ENCODE measurements around the gene SNX25.
A peak's percentile ranks its signal among the peaks of the same experiment; 100 is the strongest.

SNX25 gene

DNA sequence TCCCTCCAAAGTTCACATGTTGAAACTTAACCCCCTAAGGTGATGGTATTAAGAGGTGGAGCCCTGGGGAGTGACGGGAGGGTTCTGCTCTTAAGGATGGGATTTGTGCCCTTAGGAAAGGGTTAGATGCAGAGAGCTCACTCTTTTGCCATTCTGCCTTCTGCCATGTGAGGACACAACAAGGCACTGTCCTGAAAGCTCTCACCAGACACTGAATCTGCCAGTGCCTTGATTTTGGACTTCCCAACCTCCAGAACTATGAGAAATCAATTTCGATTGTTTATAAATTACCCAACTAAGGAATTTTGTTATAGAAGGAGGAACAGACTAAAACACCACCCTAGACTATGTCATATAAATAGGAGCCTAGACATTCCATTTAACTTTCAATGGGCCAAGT lies 174.7 kb downstream of the SNX25 start:
- no peak for DNase-seq

DNA sequence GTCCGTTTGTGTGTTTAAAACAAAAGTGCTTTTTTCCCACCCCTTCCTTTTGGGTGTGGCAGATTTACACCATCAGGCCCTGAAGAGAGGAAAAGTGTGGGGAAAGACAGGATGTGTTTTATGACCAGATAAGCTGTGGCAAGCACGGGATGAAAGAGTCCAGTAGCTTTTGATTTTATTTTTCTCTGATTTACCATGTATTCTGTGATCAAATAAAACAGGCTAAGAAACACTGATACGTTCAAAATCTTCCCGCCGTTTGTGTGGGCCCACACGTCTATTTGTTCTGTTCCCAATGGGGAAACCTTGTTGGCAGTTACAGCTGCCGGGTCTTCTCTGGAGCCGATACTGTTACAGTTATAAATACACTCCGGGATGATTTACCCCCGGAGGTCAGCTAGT lies 175.5 kb downstream of the SNX25 start:
- no peak for DNase-seq

DNA sequence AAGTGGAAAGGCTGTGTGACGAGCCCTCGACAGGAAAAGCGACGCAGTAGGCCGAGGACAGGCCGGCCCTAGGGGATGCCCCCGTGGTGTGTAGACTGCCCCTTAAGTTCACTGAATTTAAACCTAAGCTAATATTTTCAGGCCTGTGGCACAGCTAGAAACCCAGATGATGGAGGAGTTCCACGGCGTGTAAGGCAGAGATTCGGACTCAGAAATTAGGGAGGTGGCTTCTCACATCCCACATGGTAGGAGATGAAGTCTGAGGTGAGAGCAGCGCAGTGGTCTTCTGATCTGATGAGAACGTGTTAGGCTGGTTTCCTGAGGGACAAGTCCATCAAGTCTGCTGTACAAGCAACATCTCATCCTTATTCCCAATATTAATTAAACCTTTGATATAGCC lies 178.6 kb downstream of the SNX25 start:
- DNase-seq, result no peak

DNA sequence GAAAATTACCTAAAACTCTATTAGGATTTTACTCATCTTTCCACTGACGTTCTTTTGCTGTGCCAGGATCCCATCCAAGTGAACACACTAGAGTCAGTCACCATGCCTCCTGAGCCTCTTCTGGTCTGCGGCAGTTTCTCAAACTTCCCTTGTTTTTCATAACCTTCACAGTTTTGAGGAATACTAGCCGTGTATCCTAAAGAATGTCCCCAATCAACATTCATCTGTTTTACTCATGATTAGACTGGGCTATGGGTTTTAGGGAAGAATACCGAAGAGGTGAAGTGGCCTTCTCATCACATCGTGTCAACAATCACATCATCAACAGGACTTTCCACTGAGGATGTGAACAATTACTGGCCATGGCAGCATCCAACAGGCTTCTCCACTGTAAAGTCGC lies 181.5 kb downstream of the SNX25 start:
- DNase-seq, result no peak

DNA sequence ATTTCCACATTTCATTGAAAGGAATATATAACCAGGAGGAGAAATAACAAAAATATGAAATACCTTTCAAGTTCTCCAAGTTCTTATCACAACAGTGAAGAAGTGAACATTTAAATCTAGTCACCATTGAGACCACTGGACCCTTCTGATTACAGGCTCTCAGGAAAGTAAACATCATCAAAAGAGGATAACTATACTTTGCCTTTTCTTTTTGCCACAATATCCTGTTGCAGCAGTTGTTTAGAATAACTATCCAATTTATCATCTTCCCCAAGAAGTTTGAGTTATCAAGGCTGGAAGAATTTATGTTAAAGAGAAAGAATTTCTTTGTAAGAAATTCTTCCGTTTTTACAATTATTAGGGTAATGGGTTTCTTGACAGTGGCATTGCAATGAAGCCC lies 182.8 kb downstream of the SNX25 start:
- DNase-seq, result no peak

DNA sequence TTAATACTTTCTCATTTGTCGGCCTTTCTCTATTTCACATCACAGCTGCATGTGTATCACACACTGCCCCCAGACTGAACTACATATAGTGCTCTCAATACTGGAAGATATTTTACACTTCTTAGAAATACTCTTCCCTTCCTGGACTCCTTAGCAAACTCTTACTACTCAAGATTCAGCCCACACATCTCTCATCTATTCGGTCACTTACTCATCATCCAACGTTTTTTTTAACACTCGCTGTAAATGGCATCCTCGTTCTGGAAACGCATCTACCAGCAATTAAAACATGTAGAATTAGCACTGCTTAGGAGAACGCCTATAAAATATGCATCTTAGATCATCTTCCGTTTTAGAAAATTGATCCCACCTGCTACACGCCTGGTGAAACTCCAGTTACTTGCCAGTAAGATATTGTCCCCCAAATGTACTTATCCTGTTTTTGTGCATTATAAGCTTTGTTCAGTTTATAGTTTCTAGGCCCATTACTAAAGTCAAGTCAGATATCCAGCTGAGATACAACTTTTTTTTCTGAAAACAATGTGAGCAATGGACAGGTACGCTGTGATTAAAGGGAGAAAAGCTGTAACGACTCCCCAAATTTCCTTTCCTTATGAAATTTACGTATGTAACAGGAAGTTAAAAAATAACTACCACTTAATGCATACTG lies 185.3 kb downstream of the SNX25 start:
- no peak for DNase-seq

DNA sequence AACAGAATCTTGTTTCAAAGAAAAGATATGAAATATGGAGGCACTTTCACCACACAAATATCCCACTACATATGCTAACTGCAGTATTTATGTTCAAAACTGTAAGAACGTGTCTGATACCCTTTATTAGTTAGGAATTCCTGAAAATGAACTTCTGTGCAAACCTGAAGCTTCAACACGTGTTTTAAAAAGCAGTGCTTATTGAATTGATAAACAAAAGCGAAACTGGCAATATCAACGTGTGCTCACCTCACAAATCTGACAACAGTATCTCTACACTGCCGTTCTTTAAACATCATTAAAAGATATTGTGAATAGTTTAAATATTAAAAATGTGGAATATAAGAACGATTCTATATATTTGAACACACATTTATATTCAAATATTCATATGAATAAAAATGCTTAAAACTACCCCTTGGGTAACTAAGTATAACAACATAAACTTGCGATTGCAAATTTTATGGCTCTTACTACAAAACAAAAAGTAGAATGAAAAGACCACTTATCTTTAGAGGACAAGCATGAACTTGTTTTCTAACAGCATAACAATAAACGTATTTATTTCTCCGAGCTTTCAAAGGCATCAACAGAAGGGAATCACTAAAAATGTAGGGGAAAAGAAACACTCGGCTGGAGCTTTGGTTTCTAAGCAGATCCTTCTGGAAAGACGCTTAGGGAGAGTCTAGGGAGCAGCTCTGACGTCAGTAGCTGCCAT lies 186.0 kb downstream of the SNX25 start, which contains the start of gene LRP2BP:
Gene LRP2BP, minus strand, starts transcription at position 687 of the 718 bp plus-strand sequence. CDS start 17,738 bp downstream, outside the sequence.
- no peak for DNase-seq

DNA sequence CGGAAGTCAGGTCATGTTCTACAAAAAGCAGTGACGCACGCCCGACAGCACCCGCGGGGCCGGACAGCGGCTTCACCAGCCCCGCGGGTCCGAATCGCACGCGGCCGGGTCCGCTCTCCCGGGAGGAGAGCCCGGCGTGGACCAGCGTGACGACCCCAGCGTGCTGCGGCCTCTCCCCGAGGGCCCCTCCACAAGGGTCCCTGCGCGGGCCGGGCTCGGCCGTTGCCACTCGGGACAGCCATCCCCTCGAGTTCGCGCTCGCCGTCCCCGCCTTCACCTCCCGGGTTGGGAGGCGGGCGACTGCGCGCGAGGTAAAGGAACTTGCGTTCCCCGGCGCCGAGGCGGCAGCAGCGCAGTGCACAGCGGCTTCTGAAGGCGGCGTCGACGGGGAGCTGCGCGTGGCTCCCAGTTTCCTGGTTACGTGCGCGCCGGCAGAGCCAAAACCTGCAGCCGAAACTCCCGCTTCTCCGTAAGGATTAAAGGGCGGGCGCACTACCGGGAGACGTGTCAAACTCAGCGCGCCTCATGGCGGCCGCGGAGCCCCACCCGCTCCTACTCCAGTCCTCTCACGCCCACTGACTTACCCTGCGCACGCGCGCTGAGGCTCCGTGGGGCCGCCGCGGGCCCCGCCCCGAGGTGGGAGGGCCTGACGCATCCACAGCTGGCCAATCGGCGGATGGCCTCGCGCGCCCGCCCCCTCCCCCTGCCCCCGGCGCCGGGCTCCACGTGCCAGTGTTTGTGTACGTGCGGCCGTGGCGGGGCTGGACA lies 186.7 kb downstream of the SNX25 start:
- DNase-seq, result peak; percentile 96 to 97

DNA sequence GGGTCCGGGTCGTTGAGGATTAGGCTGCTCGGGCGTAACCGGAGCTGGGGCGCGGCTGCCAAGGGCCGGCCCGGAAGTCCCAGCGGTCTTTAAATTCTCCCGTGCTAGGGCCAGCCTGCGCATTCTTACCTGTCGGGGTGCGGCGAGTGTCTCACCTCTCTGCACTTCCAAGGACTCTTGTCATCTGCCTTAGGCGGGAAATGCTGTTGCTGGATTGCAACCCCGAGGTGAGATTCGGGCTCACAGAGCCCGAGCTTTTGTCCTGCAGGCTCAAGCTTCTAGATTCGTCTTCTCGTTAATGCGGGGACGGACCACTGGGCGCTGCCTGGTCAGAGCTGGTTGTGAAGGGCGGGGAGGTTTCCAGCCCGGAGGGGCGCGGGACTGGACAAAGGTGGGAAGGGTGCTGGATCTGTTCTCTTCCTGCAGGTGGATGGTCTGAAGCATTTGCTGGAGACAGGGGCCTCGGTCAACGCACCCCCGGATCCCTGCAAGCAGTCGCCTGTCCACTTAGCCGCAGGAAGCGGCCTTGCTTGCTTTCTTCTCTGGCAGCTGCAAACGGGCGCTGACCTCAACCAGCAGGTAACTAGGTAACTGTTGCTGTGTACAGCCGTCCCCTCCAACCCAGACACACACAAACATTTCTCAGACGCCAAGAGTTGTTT lies 187.5 kb downstream of the SNX25 start, which contains the start of gene ANKRD37:
Gene ANKRD37, plus strand, starts transcription at position 118 of the 662 bp plus-strand sequence. Its CDS starts 83 bp downstream, at position 201.
- DNase-seq, result no peak

DNA sequence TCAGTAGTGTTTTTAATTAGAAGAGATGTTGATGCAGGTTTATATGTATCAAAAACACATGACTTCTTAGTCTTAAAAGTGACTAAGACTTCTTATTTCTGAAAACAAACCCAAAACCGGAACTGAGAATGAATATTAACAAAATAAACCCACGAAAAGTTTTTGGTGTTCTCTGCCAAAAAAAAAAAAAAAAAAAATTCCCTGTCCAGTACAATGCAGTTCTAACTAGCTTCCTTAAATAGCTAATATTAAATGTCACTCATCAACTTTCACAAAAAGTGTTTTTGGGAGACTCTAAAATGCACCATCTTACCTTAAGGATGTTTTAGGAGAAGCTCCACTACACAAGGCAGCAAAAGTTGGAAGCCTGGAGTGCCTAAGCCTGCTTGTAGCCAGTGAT lies 189.2 kb downstream of the SNX25 start:
- DNase-seq, result no peak

DNA sequence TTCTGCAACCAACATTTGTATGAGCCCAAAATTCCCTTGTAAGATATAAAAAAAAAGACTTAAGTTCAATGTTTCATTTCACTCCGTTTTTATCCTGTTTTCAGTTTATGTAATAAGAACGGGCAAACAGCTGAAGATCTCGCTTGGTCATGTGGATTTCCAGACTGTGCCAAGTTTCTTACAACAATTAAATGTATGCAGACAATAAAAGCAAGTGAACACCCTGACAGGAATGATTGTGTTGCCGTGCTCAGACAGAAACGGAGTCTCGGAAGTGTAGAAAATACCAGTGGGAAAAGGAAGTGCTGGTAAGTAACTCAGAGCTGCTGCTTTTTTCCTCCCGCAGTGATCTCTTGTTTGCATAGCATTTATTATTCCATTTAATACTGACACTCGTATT lies 190.1 kb downstream of the SNX25 start:
- DNase-seq, result no peak

DNA sequence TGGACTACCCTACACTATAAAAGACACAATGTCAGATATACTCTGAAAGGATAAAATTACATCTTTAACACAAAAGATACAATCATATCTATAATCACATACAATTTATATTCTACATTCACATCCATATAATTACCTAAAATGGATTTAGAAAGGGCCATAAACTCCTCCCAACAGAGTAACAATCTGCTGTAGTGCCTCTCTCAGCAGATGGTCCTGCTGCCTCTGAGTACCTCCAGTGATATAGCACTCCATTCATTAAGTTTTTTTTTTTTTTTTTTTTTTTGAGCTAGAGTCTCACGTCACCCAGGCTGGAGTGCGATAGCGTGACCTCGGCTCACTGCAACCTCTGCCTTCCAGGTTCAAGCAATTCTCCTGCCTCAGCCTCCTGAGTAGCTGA lies 194.6 kb downstream of the SNX25 start:
- no peak for DNase-seq

DNA sequence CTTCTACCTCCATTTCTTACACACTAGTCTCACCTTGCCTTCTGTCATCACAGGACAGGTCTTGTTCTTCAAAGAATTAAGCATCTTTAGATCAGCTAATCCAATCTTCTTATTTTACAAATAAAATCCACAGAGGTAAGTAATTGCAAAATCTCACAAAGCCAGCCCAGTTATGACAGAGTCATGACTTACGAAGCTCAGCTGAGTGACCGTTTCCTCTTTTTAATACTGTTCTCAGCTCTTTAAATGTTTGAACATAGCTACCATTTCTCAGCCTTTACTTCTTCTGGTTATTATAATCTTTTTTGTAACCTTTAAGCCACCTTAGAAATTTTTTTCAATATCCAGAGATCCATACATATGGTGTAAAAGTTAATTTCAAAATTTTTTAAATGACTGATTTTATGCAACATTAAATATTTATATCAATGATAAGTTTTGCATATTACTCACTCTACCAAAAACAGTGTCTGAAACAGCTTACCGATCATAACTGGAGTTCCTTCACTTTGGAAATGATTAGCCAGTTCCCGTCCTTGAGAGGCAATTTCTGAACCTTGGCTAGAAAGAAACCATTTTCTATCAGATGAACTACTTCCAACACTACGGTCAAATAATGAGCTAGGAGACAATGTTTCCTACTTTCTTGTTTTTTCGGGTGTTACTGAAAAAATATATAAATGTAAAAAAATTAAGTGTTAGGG lies 196.1 kb downstream of the SNX25 start:
- no peak for DNase-seq

DNA sequence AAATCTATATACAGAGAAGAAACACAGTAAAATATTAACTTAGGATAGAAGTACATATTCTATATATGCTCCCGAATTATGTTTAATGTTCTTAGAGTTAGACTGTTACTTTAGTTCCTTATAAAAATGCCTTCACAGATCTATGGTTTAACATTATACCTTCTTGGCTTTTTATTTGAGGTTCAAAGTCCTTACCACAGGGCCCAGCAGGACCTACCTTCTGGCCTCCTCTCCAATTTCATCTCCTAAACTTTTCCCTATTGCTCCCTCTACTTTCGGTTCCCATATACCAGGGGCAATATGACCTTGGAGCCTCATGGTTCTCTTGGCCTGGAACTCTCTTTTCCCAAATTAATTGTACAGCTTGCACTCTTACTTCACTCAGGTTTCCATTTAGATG lies 199.0 kb downstream of the SNX25 start:
- no peak for DNase-seq

DNA sequence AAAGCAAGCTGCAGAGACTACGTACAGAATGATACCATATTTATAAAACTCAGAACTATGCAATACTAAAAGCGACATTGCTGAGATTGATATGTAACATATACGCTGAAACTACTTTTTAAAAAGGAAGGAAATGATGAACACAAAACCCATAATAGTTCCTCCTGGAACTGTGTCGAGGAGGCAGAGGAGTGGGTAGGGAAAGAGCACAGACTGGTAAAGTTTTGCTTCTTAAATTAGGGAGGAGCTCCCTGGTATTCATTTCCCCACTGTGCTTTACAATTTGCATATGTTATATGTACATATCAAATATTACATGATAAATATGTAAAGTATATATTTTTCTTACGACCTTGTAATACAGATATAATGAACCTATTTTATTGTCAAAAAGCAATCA lies 202.5 kb downstream of the SNX25 start:
- no peak for DNase-seq

DNA sequence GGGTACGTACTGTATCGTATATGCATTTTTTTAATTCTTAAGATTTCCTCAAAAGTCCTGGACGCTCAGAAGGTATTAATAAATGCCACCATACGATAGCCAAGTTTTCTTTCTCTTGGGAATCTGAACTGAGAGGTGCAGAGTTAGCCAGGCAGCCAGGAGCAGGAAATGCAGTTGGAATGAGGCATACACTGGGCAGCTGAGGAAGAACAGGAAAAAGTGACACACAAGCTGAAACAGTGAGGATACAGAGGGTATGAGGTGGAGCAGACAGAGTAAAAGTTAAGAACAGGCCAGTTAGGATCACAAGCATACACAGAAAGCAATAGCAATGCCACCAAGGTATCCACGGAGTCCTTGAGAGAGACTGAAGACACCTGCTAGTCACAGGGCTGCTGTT lies 203.0 kb downstream of the SNX25 start:
- DNase-seq, result no peak
